Measurements from ENCODE around the gene GALR3. TPM values are rescaled to one million over a fixed set of nuclear protein-coding genes. Genes with fewer than 3 reads are reported as not detected.

Gene GALR3
- total RNA-seq, 1 experiment from 2014 or later: not detected

DNA sequence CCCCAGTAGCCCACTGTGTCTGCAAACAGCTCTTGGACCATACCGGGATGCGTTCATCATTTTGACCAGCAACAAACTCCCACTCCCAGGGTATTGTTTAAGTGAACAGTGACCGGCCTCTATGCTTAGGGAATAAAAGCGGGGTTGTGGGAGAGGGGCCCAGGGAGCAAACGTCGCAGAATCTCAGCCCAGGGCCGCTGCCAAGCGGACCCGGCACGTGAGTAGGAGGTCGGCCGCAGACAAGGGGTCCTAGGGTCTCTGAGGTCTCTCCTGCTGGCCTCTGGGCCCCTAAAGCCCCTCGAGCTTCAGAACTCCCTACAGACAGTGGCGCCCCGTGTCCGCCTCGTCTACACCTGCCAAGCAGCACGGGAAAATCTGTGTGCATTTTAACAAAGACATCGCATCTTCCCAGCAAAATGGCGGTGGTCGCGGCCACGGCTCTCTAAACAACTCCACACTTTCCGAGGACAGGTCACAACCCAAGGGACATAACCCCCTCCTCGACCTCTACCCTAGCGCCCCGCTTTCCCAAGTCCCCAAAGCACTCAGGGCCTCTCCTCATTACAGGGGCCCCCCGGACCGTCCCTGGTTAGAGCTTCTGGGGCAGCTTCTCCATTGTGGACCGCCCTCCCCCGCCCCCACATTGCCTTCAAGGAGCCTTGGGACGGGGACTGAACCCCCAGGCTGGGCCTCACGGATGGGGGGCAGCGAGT, 19.4 kb upstream of the GALR3 start:
- Histone ChIP-seq H3K36me3 (ENCODE audit: control insufficient read depth, insufficient read depth, low read length) (no peaks in the 10 kb centered on the region; the same call in 1 of the 2 replicates), H3K4me1 (ENCODE audit: control insufficient read depth, insufficient read depth, low read length) (peaks cover 11% of the 10 kb centered on the region), H3K9me3 (ENCODE audit: control insufficient read depth, insufficient read depth, low read depth, low read length) (no peaks in the 10 kb centered on the region), H3K4me3 (ENCODE audit: low read depth in 2 of 2, low read length in 2 of 2) (peak overlapping the region; percentile 65 to 75), H3K27ac (ENCODE audit: low read length) (peak overlapping the region; percentile 81), H3K27me3 (ENCODE audit: control insufficient read depth, insufficient read depth, low read length) (no peaks in the 10 kb centered on the region)
- in situ Hi-C loops (cut with HindIII; ENCODE audit: low pct_unique_long_range_greater_than_20kb, low sequenced_read_pairs) (no loop called here), intact Hi-C loops (cut with micrococcal nuclease; ENCODE audit: unreplicated experiment) (no loop called here)
- ATAC-seq: no peak
- no peak for DNase-seq (ENCODE audit: low read depth, low spot score)
- TF ChIP-seq REST (IDR thresholded peaks at IDR 0.05; ENCODE audit: insufficient read depth in 1 of 2, low read depth in 2 of 2, low read length in 1 of 2): no peak
- no peak for TF ChIP-seq POLR2AphosphoS5 (IDR thresholded peaks at IDR 0.05; ENCODE audit: low read depth, low read length)
- TF ChIP-seq SIN3A (IDR thresholded peaks at IDR 0.05; ENCODE audit: borderline replicate concordance, insufficient read depth, low read depth, low read length): no peak
- TF ChIP-seq, protein P1, sequence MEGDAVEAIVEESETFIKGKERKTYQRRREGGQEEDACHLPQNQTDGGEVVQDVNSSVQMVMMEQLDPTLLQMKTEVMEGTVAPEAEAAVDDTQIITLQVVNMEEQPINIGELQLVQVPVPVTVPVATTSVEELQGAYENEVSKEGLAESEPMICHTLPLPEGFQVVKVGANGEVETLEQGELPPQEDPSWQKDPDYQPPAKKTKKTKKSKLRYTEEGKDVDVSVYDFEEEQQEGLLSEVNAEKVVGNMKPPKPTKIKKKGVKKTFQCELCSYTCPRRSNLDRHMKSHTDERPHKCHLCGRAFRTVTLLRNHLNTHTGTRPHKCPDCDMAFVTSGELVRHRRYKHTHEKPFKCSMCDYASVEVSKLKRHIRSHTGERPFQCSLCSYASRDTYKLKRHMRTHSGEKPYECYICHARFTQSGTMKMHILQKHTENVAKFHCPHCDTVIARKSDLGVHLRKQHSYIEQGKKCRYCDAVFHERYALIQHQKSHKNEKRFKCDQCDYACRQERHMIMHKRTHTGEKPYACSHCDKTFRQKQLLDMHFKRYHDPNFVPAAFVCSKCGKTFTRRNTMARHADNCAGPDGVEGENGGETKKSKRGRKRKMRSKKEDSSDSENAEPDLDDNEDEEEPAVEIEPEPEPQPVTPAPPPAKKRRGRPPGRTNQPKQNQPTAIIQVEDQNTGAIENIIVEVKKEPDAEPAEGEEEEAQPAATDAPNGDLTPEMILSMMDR (IDR thresholded peaks at IDR 0.05): no peak
- no peak for TF ChIP-seq TCF7L2 (IDR thresholded peaks at IDR 0.05; ENCODE audit: low read depth, low read length)
- BruUV-seq (replicated peaks): no TSS peak
- CTCF ChIA-PET: no interaction called here
- POLR2A ChIA-PET: no interaction called here

- ATAC-seq (no peak), DNase-seq (ENCODE audit: low read depth, low spot score) (no peak)
- POLR2A ChIA-PET: interaction anchor here (0.7 kb wide), 2 partner anchors 470 to 1654 kb away, joined by 3 to 5 read pairs; no protein-coding TSS in a partner anchor
- H3K27ac ChIP-seq (ENCODE audit: low read length): peak overlapping the region; percentile 81
- intact Hi-C loops (cut with micrococcal nuclease; ENCODE audit: unreplicated experiment): no loop called here
- no peaks in the 10 kb centered on the region; the same call in 1 of the 2 replicates for H3K36me3 ChIP-seq (ENCODE audit: control insufficient read depth, insufficient read depth, low read length)
- in situ Hi-C loops (cut with HindIII; ENCODE audit: low pct_unique_long_range_greater_than_20kb, low sequenced_read_pairs): no loop called here
- H3K4me3 ChIP-seq (ENCODE audit: low read depth in 2 of 2, low read length in 2 of 2): peak overlapping the region; percentile 65 to 75
- H3K9me3 ChIP-seq (ENCODE audit: control insufficient read depth, insufficient read depth, low read depth, low read length): no peaks in the 10 kb centered on the region
- CTCF ChIA-PET: interaction anchor here (0.9 kb wide), 1 partner anchor 36 kb away, joined by 4 read pairs; no protein-coding TSS in a partner anchor
- no TSS peak for BruUV-seq (replicated peaks)
- peaks cover 11% of the 10 kb centered on the region for H3K4me1 ChIP-seq (ENCODE audit: control insufficient read depth, insufficient read depth, low read length)
- no peaks in the 10 kb centered on the region for H3K27me3 ChIP-seq (ENCODE audit: control insufficient read depth, insufficient read depth, low read length)
- TF ChIP-seq, protein P1 (IDR thresholded peaks at IDR 0.05): no peak
- TF ChIP-seq REST (IDR thresholded peaks at IDR 0.05; ENCODE audit: insufficient read depth in 1 of 2, low read depth in 2 of 2, low read length in 1 of 2) (no peak), SIN3A (IDR thresholded peaks at IDR 0.05; ENCODE audit: borderline replicate concordance, insufficient read depth, low read depth, low read length) (no peak), POLR2AphosphoS5 (IDR thresholded peaks at IDR 0.05; ENCODE audit: low read depth, low read length) (no peak)
Observed at GRCh38 chr22:37804352-37804880, 18.8 kb upstream of the GALR3 start.

Measured in Panc1 (cell line).